ENCODE measurements around the gene TSR3. TPM values are rescaled to one million over a fixed set of nuclear protein-coding genes. Genes with fewer than 3 reads are reported as not detected.

TSR3 gene
- total RNA-seq, 2 donors from 2014 or later: 64.9 to 67.4 TPM

GRCh38 chr16:1301562-1301961, 50.1 kb downstream of the TSR3 start:
- Mint-ChIP-seq H3K4me3 (no peak overlapping the region), H3K9me3 (no peaks in the 10 kb centered on the region), H3K4me1 (peaks cover 11% of the 10 kb centered on the region), H3K27me3 (ENCODE audit: insufficient read depth) (peaks cover 5% of the 10 kb centered on the region), H3K36me3 (ENCODE audit: low read depth) (no peaks in the 10 kb centered on the region), H3K27ac (no peak overlapping the region)
- WGBS, 2 experiments (ENCODE audit: insufficient coverage in 1 of 2, insufficient read length in 1 of 2): 86 to 96% methylated on average over 10 to 12 of the region's 12 CpGs
- Histone ChIP-seq H3K9ac (ENCODE audit: extremely low read depth, low read length, poor library complexity, severe bottlenecking) (no peak overlapping the region), H3K4me3 (ENCODE audit: low read length) (no peak overlapping the region), H3K4me1 (ENCODE audit: control insufficient read depth, insufficient read depth, low read length) (no peaks in the 10 kb centered on the region), H3K27ac (ENCODE audit: low read depth, low read length) (no peak overlapping the region), H3K27me3 (ENCODE audit: control insufficient read depth, insufficient read depth, low read length, poor library complexity, severe bottlenecking) (no peaks in the 10 kb centered on the region), H3K36me3 (ENCODE audit: control insufficient read depth, insufficient read depth, low read length) (no peaks in the 10 kb centered on the region), H3K9me3 (ENCODE audit: control insufficient read depth, low read length) (no peaks in the 10 kb centered on the region)
- no peak for DNase-seq
- no peak for TF ChIP-seq CTCF (conservative IDR thresholded peaks at IDR 0.05)

DNA sequence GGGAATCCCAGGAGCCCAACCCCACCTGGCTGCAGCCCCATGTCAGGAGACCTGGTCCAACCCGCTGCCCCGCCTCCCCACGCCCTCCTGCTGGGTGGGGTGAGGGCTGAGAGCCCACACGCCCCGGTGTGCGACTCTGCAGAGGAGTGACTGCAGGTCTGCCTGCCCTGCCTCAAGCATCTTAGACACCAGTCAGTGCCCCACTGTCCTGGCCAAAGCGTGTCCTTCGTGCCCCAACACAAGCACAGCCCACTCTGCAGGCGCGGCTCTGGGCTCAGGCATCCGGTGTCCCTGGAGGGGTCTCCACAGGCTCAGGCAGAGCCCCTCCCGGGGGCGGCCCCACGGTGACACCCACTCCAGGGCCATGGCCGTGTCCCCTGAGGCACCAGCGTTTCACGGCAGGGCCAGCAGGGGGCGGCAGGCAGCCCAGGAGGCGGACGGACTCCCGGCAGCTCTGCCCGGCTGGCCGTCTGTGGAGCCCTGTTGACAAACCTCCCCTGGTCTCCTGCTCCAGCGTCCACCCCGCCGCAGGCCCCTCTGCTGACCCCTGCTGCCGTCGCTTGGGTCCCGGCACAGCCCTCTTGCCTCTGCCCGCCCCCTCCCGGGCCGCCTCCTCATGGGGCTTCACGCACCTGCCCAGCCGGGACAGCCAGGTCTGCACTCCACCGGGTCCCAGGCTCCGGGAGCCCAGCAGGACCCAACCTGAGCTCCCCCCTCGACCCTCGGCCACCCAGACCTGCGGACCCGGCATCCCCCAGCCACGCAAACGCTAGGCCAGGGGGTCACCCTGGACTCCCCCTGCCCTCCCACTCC, 50.8 kb downstream of the TSR3 start:
- peak; percentile 98 for TF ChIP-seq CTCF (conservative IDR thresholded peaks at IDR 0.05)
- no peak overlapping the region for H3K4me3 Mint-ChIP-seq
- H3K27ac ChIP-seq (ENCODE audit: low read depth, low read length): no peak overlapping the region
- no peak overlapping the region for H3K4me3 ChIP-seq (ENCODE audit: low read length)
- H3K36me3 ChIP-seq (ENCODE audit: control insufficient read depth, insufficient read depth, low read length): no peaks in the 10 kb centered on the region
- H3K9me3 ChIP-seq (ENCODE audit: control insufficient read depth, low read length): no peaks in the 10 kb centered on the region
- H3K27me3 ChIP-seq (ENCODE audit: control insufficient read depth, insufficient read depth, low read length, poor library complexity, severe bottlenecking): no peaks in the 10 kb centered on the region
- peaks cover 11% of the 10 kb centered on the region for H3K4me1 Mint-ChIP-seq
- peak; percentile 95 for DNase-seq
- no peak overlapping the region for H3K9ac ChIP-seq (ENCODE audit: extremely low read depth, low read length, poor library complexity, severe bottlenecking)
- no peaks in the 10 kb centered on the region for H3K36me3 Mint-ChIP-seq (ENCODE audit: low read depth)
- WGBS, 2 experiments (ENCODE audit: insufficient coverage in 1 of 2, insufficient read length in 1 of 2): 39 to 40% methylated on average over 19 to 42 of the region's 42 CpGs
- no peaks in the 10 kb centered on the region for H3K4me1 ChIP-seq (ENCODE audit: control insufficient read depth, insufficient read depth, low read length)
- H3K27me3 Mint-ChIP-seq (ENCODE audit: insufficient read depth): peaks cover 5% of the 10 kb centered on the region
- no peak overlapping the region for H3K27ac Mint-ChIP-seq
- no peaks in the 10 kb centered on the region for H3K9me3 Mint-ChIP-seq

DNA sequence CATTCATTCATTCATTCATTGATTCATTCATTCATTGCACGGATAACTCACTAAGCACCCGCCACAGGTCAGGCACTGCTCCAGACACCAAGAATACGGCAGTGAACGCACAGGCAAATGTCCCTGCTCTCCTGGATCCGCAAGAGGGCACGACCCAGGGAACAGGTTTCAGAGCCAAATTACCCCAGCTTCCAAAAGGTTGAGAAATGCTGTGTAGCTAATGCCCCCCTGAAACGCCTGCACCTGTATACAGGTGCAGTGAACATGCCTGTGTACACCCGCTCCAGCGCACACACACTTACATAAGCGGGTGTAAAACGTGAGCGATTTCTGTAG, 51.8 kb downstream of the TSR3 start:
- TF ChIP-seq CTCF (conservative IDR thresholded peaks at IDR 0.05): no peak
- Histone ChIP-seq H3K27ac (ENCODE audit: low read depth, low read length) (no peak overlapping the region), H3K4me3 (ENCODE audit: low read length) (no peak overlapping the region), H3K4me1 (ENCODE audit: control insufficient read depth, insufficient read depth, low read length) (no peaks in the 10 kb centered on the region), H3K36me3 (ENCODE audit: control insufficient read depth, insufficient read depth, low read length) (no peaks in the 10 kb centered on the region), H3K9ac (ENCODE audit: extremely low read depth, low read length, poor library complexity, severe bottlenecking) (no peak overlapping the region), H3K9me3 (ENCODE audit: control insufficient read depth, low read length) (no peaks in the 10 kb centered on the region), H3K27me3 (ENCODE audit: control insufficient read depth, insufficient read depth, low read length, poor library complexity, severe bottlenecking) (no peaks in the 10 kb centered on the region)
- no peak for DNase-seq
- H3K36me3 Mint-ChIP-seq (ENCODE audit: low read depth): no peaks in the 10 kb centered on the region
- H3K4me1 Mint-ChIP-seq: peaks cover 17% of the 10 kb centered on the region
- H3K9me3 Mint-ChIP-seq: no peaks in the 10 kb centered on the region
- H3K27ac Mint-ChIP-seq: no peak overlapping the region
- H3K4me3 Mint-ChIP-seq: no peak overlapping the region
- 86 to 92% methylated on average over 6 to 12 of the region's 12 CpGs for WGBS, 2 experiments (ENCODE audit: insufficient coverage in 1 of 2, insufficient read length in 1 of 2)
- H3K27me3 Mint-ChIP-seq (ENCODE audit: insufficient read depth): peaks cover 5% of the 10 kb centered on the region

Other genes with a start within 250 kb of the TSR3 start
- gene CACNA1H, start 198.8 kb downstream of the TSR3 start, total RNA-seq: 10 to 100 TPM; 31.6 to 45.0 TPM
- gene TPSG1, start 126.6 kb downstream of the TSR3 start, total RNA-seq: not detected
- not detected for gene TPSB2, start 121.7 kb downstream of the TSR3 start, total RNA-seq
- gene TPSAB1, start 111.2 kb downstream of the TSR3 start, total RNA-seq: not detected
- not detected for gene TPSD1, start 95.8 kb downstream of the TSR3 start, total RNA-seq
- 100 to 1,000 TPM; 250 to 294 TPM for gene UBE2I, start 42.2 kb downstream of the TSR3 start, total RNA-seq
- 10 to 100 TPM; 25.0 to 43.5 TPM for gene BAIAP3, start 18.2 kb downstream of the TSR3 start, total RNA-seq
- gene GNPTG, start 53 bp upstream of the TSR3 start, total RNA-seq: 10 to 100 TPM; 34.0 to 38.4 TPM
- gene UNKL, start 62.8 kb upstream of the TSR3 start, total RNA-seq: 10 to 100 TPM; 46.4 to 48.3 TPM
- gene UQCC4, start 68.9 kb upstream of the TSR3 start, total RNA-seq: 10 to 100 TPM in 1 of 2 donors, 1 to 10 TPM in 1; 9.2 to 10.9 TPM
- gene PERCC1, start 79.2 kb upstream of the TSR3 start, total RNA-seq: under 1 TPM; 0.51 to 0.79 TPM
- gene CCDC154, start 92.7 kb upstream of the TSR3 start, total RNA-seq: 1 to 10 TPM; 1.9 to 2.2 TPM
- 10 to 100 TPM; 94.4 to 96.7 TPM for gene CLCN7, start 123.2 kb upstream of the TSR3 start, total RNA-seq
- gene PTX4, start 137.1 kb upstream of the TSR3 start, total RNA-seq: not detected
- gene TELO2, start 141.5 kb upstream of the TSR3 start, total RNA-seq: 10 to 100 TPM; 85.0 to 91.7 TPM
- not detected for gene TMEM204, start 181.8 kb upstream of the TSR3 start, total RNA-seq

Measured in endodermal cell (in vitro differentiated cells).